GM13976 (cell line): ENCODE data around the gene PRCD.
A peak's percentile ranks its signal among the peaks of the same experiment; 100 is the strongest.

Experiments
- DNase-seq: peaks from one replicate; pipeline ENCODE4 v3.0.0; 2012; ENCODE audit warnings: low spot score
- in situ Hi-C: fragments of 300-500 bp; cut with MboI; formaldehyde crosslinking; loops from one replicate; pipeline ENCODE4 v1.12.0; 2022; ENCODE audit warnings: low sequenced_read_pairs, mixed read lengths, inconsistent platforms; ENCODE audit not compliant: unreplicated experiment
- TF ChIP-seq, protein P1 (sequence below): IDR thresholded peaks from 2 replicates; pipeline ENCODE4 v1.5.1; 2012; ENCODE audit warnings: borderline replicate concordance, mild to moderate bottlenecking; ENCODE audit not compliant: insufficient read depth; ENCODE audit errors: extremely low read depth, missing control alignments, control extremely low read depth

Gene PRCD

DNA sequence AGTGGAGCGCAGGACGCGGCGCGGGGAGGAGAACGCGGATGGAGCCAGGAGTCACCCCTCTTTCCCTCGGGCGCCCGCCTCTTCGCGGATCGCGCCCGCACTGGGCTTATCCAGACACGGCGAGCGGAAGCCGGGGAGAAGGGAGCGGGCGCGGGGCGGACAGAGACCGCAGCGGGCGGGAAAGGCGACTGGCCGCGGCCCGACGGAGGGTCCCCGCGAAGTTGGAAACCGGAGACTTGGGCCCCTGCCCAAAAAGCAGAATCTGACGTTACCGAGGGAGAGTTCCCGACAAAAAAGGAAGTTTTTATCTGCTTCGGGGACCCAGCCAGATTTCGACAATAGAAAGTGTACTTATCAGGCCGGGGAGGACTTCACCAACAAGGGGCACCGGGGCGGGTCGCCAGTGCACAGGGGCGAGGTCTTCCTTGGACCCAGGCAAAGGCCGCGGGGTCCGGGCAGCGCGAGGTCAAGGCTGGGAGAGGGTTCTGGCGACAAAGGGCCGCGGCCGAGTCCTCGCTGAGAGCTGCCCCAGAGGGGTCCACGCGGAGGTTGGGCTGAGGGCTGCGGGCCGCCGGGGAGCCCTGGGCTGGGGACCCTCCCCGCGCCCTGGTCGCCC is 45.3 kb downstream of the PRCD start:
- DNase-seq = peak; percentile 43
- TF ChIP-seq, protein P1, sequence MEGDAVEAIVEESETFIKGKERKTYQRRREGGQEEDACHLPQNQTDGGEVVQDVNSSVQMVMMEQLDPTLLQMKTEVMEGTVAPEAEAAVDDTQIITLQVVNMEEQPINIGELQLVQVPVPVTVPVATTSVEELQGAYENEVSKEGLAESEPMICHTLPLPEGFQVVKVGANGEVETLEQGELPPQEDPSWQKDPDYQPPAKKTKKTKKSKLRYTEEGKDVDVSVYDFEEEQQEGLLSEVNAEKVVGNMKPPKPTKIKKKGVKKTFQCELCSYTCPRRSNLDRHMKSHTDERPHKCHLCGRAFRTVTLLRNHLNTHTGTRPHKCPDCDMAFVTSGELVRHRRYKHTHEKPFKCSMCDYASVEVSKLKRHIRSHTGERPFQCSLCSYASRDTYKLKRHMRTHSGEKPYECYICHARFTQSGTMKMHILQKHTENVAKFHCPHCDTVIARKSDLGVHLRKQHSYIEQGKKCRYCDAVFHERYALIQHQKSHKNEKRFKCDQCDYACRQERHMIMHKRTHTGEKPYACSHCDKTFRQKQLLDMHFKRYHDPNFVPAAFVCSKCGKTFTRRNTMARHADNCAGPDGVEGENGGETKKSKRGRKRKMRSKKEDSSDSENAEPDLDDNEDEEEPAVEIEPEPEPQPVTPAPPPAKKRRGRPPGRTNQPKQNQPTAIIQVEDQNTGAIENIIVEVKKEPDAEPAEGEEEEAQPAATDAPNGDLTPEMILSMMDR = no peak
- in situ Hi-C loops = no loop called here

GRCh38 chr17:76585649-76586593 is 46.1 kb downstream of the PRCD start, which contains the start of gene ST6GALNAC2:
TSS of gene ST6GALNAC2 (minus strand) at chr17:76585860. CDS start at chr17:76585808, 52 bp downstream.
- peak; percentile 61 for DNase-seq
- TF ChIP-seq, protein P1 = peak; percentile 41

GRCh38 chr17:76586741-76587487 is 47.1 kb downstream of the PRCD start:
- in situ Hi-C loops = no loop called here
- TF ChIP-seq, protein P1 = no peak
- peak; percentile 20 for DNase-seq

More at GRCh38 chr17:76585649-76586593, 46.1 kb downstream of the PRCD start, which contains the start of gene ST6GALNAC2:
- in situ Hi-C loops = no loop called here

DNA sequence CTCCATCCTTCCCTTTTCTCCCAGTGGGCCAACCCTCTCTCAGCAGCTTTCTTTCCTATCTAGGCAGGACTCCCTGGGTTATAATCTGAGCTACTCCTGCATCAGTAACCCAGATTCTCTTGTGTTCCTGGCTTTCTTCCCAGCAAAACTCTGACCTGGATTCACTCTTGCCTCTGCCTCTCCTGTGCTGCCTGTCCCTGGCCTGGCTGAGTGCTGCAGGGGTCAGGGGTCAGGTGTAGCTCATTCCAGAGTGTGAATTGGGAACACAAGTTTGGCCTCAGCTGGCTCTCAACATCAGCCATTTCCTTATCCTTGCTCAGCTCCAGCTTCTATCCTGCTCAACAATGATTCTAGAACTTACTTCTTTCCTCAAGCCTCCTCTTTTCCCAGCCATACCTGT is 48.3 kb downstream of the PRCD start:
- TF ChIP-seq, protein P1 = no peak
- peak; percentile 11 for DNase-seq
- in situ Hi-C loops = no loop called here

- in situ Hi-C loops = no loop called here
Measured at GRCh38 chr17:76593384-76593826, 53.6 kb downstream of the PRCD start.

More at GRCh38 chr17:76593384-76593826, 53.6 kb downstream of the PRCD start:
- DNase-seq = no peak
- TF ChIP-seq, protein P1 = no peak
